ENCODE results near the gene METTL15. TPM values are rescaled to one million over a fixed set of nuclear protein-coding genes. Genes with fewer than 3 reads are reported as not detected.
A peak's percentile ranks its signal among the peaks of the same experiment; 100 is the strongest.

Gene METTL15
- total RNA-seq, 1 donor from 2014 or later, result 11.3 TPM

DNA sequence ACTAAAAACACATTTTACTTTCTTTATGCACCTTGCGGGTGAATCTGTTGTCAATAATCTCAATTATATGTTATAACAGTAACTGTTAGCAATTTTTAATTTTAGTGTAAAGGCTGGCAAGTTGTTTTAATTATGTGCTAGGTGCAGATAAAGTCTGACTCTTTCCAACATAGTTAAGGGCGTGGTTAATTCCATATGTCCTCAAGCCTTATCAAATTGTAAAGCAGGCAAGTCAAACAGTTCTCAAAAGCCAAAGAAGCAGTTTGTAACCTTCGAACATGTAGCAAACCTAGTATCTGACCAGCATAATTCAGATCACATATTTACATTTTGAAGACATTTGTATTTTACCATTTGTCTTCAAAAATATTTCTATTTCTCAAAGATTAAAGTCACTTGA lies 29.2 kb downstream of the METTL15 start:
- Histone ChIP-seq H3K36me3 (ENCODE audit: control insufficient read depth, insufficient read depth, low read length) (peaks cover 1% of the 10 kb centered on the region), H3K4me3 (ENCODE audit: low read depth, low read length) (no peak overlapping the region), H3K27me3 (ENCODE audit: control insufficient read depth, insufficient read depth, low read length) (no peaks in the 10 kb centered on the region)
- TF ChIP-seq, protein P1, sequence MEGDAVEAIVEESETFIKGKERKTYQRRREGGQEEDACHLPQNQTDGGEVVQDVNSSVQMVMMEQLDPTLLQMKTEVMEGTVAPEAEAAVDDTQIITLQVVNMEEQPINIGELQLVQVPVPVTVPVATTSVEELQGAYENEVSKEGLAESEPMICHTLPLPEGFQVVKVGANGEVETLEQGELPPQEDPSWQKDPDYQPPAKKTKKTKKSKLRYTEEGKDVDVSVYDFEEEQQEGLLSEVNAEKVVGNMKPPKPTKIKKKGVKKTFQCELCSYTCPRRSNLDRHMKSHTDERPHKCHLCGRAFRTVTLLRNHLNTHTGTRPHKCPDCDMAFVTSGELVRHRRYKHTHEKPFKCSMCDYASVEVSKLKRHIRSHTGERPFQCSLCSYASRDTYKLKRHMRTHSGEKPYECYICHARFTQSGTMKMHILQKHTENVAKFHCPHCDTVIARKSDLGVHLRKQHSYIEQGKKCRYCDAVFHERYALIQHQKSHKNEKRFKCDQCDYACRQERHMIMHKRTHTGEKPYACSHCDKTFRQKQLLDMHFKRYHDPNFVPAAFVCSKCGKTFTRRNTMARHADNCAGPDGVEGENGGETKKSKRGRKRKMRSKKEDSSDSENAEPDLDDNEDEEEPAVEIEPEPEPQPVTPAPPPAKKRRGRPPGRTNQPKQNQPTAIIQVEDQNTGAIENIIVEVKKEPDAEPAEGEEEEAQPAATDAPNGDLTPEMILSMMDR (IDR thresholded peaks at IDR 0.05; ENCODE audit: insufficient read depth, low read length, severe bottlenecking), result no peak
- no peak for FAIRE-seq
- DNase-seq (ENCODE audit: low read depth), result no peak

DNA sequence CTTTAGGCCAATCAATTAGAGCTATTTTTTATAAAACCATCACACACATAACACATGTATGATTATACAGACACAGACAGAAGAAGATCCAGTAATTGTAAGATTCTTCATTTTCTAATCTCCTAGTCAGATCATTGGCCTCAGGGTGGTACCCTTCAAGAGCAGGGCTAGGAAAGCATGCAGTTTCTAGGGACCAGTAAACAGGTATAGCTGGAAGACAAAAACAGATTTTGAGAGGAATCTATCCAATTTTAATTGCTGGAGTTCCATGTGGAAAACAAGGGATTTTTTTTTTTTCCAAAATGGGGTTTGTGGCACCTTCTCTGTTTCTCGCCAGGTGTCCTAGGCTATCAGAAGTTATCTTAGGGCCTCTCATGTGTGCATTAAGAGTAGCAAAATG lies 29.6 kb downstream of the METTL15 start:
- H3K27me3 ChIP-seq (ENCODE audit: control insufficient read depth, insufficient read depth, low read length), result no peaks in the 10 kb centered on the region
- no peak for DNase-seq (ENCODE audit: low read depth)
- TF ChIP-seq, protein P1 (IDR thresholded peaks at IDR 0.05; ENCODE audit: insufficient read depth, low read length, severe bottlenecking), result no peak
- no peak for FAIRE-seq
- H3K36me3 ChIP-seq (ENCODE audit: control insufficient read depth, insufficient read depth, low read length), result peaks cover 1% of the 10 kb centered on the region
- H3K4me3 ChIP-seq (ENCODE audit: low read depth, low read length), result no peak overlapping the region

DNA sequence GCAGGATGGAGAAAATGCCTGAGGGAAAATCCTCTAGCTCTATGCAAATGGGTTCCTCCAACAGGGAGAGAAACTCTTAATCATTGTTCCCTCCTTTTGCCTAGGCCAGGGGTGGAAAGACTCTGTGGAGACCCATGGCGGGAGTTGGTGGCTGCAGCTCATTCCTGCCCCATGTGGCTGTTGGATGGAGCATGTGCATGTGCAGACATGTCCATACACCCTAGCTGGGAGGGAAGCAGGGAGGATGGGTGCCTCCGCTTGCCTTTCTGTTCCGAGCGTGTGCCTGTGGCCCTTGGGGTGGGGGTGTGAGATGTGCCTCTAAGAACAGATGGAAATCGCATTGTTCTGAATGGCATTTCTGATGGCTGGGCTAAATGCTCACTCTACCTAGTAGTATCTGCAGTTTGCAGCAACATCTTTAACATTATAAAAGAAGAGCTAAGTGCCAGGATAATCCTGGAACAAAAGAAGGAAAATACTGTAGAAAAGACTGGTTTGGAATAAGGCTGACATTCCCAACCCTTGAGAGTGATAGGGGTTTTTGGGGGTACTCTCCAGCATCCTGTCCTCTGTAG lies 31.7 kb downstream of the METTL15 start:
- no peaks in the 10 kb centered on the region for H3K27me3 ChIP-seq (ENCODE audit: control insufficient read depth, insufficient read depth, low read length)
- TF ChIP-seq, protein P1 (IDR thresholded peaks at IDR 0.05; ENCODE audit: insufficient read depth, low read length, severe bottlenecking), result no peak
- DNase-seq (ENCODE audit: low read depth), result no peak
- no peak overlapping the region for H3K4me3 ChIP-seq (ENCODE audit: low read depth, low read length)
- H3K36me3 ChIP-seq (ENCODE audit: control insufficient read depth, insufficient read depth, low read length), result no peaks in the 10 kb centered on the region
- FAIRE-seq, result no peak

DNA sequence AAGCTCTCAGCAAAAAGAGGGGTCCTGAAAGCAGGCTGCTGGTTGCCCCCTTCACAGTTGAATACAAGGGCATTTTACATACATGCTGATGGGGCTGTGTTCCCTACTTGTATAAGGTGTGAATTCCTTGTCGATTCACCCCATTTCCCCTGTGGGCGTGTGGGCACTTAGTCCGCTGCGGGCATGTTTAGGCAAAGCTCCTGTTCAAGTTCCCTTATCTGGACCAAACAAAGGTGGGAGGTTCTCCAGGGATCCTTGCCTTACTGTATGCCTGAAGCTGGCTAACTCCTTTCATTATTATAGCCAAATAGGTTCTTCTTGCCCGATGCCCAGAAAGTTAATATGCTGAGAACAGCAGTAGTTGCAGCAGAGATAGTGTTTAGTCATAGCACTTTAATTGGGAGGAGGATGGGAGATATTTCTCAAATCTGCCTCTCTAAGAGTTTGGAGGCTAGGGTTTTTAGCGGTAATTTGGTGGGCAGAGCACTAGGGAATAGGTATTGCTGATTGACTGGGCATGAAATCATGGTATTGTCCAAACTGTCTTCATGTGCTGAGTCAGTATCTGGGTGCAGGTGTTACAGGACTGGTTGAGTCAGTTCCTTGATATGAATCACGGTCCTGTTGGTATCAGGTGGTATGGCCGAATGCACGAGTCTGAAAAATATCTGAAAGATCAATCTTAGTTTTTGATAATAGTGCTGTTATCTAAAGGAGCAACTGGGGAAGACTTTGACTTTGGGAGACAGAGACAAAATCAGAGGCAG lies 32.7 kb downstream of the METTL15 start:
- H3K4me3 ChIP-seq (ENCODE audit: low read depth, low read length), result no peak overlapping the region
- DNase-seq (ENCODE audit: low read depth), result peak; percentile 91
- no peaks in the 10 kb centered on the region for H3K36me3 ChIP-seq (ENCODE audit: control insufficient read depth, insufficient read depth, low read length)
- TF ChIP-seq, protein P1 (IDR thresholded peaks at IDR 0.05; ENCODE audit: insufficient read depth, low read length, severe bottlenecking), result no peak
- no peak for FAIRE-seq
- no peaks in the 10 kb centered on the region for H3K27me3 ChIP-seq (ENCODE audit: control insufficient read depth, insufficient read depth, low read length)

DNA sequence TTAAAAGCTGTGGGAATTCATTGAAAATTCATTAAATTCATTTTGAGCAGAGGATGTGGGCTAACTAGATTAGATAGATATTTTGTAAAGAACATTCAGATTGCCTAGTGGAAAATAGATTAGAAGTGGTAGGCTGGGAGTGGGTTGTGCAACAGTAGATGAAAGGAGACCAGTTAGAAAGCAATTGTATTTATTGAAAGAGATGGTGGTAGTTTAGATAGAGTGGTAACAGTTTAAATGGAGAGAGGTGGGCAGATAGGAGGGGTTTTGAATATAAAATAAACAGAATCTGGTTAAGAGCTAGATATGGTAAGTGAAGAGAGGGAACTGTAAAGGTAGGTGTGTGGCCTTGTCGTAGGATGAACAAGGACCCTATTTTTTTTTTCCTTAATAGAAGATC lies 34.5 kb downstream of the METTL15 start:
- no peak for FAIRE-seq
- Histone ChIP-seq H3K4me3 (ENCODE audit: low read depth, low read length) (no peak overlapping the region), H3K36me3 (ENCODE audit: control insufficient read depth, insufficient read depth, low read length) (no peaks in the 10 kb centered on the region), H3K27me3 (ENCODE audit: control insufficient read depth, insufficient read depth, low read length) (no peaks in the 10 kb centered on the region)
- TF ChIP-seq, protein P1 (IDR thresholded peaks at IDR 0.05; ENCODE audit: insufficient read depth, low read length, severe bottlenecking), result no peak
- no peak for DNase-seq (ENCODE audit: low read depth)

Measured in bronchial epithelial cell (primary cell).